ENCODE results near the gene ATP13A1.

ATP13A1 gene

GRCh38 chr19:19659646-19660245, 3.7 kb downstream of the ATP13A1 start:
- Histone ChIP-seq H3K4me3 (ENCODE audit: low read depth, low read length) (no peak overlapping the region), H3K9me3 (ENCODE audit: severe bottlenecking) (no peaks in the 10 kb centered on the region), H3K36me3 (peaks cover 59% of the 10 kb centered on the region), H3K27ac (no peak overlapping the region), H3K27me3 (ENCODE audit: insufficient read depth, low read depth, severe bottlenecking) (no peaks in the 10 kb centered on the region)
- DNase-seq = no peak
- TF ChIP-seq CTCF (IDR thresholded peaks at IDR 0.05; ENCODE audit: low read depth, low read length) = no peak

DNA sequence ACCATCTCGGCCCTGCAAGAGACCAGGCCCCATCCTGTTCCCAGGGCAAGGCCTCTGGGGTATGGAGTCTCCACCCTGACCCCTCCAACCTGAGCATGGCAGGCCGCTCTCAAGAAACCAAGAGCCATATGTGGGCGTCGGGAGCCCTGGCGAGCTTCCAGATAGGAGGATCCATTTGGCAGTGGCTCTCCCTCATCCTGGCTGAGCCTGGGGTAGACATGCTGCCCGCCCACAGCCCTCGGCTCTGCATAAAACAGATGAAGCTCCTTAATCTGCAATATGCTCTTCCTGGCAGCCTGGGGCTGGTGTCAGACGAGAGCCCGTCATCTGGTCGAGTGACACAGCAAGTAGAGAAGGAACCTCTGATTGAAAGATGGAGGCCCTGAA, 6.1 kb downstream of the ATP13A1 start:
- peak overlapping the region; percentile 66 for H3K27ac ChIP-seq
- H3K27me3 ChIP-seq (ENCODE audit: insufficient read depth, low read depth, severe bottlenecking) = no peaks in the 10 kb centered on the region
- peaks cover 81% of the 10 kb centered on the region for H3K36me3 ChIP-seq
- DNase-seq = peak; percentile 79
- no peaks in the 10 kb centered on the region for H3K9me3 ChIP-seq (ENCODE audit: severe bottlenecking)
- H3K4me3 ChIP-seq (ENCODE audit: low read depth, low read length) = no peak overlapping the region
- TF ChIP-seq CTCF (IDR thresholded peaks at IDR 0.05; ENCODE audit: low read depth, low read length) = no peak

GRCh38 chr19:19656451-19657396, 6.8 kb downstream of the ATP13A1 start:
- Histone ChIP-seq H3K27ac (peak overlapping the region; percentile 66), H3K9me3 (ENCODE audit: severe bottlenecking) (no peaks in the 10 kb centered on the region), H3K27me3 (ENCODE audit: insufficient read depth, low read depth, severe bottlenecking) (no peaks in the 10 kb centered on the region), H3K4me3 (ENCODE audit: low read depth, low read length) (no peak overlapping the region), H3K36me3 (peaks cover 87% of the 10 kb centered on the region)
- no peak for TF ChIP-seq CTCF (IDR thresholded peaks at IDR 0.05; ENCODE audit: low read depth, low read length)
- no peak for DNase-seq

GRCh38 chr19:19655641-19656343, 7.7 kb downstream of the ATP13A1 start:
- Histone ChIP-seq H3K4me3 (ENCODE audit: low read depth, low read length) (no peak overlapping the region), H3K27me3 (ENCODE audit: insufficient read depth, low read depth, severe bottlenecking) (no peaks in the 10 kb centered on the region), H3K9me3 (ENCODE audit: severe bottlenecking) (no peaks in the 10 kb centered on the region), H3K27ac (no peak overlapping the region), H3K36me3 (peaks cover 93% of the 10 kb centered on the region)
- no peak for DNase-seq
- no peak for TF ChIP-seq CTCF (IDR thresholded peaks at IDR 0.05; ENCODE audit: low read depth, low read length)

GRCh38 chr19:19655051-19655594, 8.4 kb downstream of the ATP13A1 start:
- peaks cover 98% of the 10 kb centered on the region for H3K36me3 ChIP-seq
- no peak for TF ChIP-seq CTCF (IDR thresholded peaks at IDR 0.05; ENCODE audit: low read depth, low read length)
- no peak overlapping the region for H3K4me3 ChIP-seq (ENCODE audit: low read depth, low read length)
- H3K27ac ChIP-seq = no peak overlapping the region
- no peaks in the 10 kb centered on the region for H3K9me3 ChIP-seq (ENCODE audit: severe bottlenecking)
- H3K27me3 ChIP-seq (ENCODE audit: insufficient read depth, low read depth, severe bottlenecking) = no peaks in the 10 kb centered on the region
- no peak for DNase-seq

Measured in WERI-Rb-1 (cell line).